K562 (cell line): ENCODE data around the gene CDC27. TPM values are rescaled to one million over a fixed set of nuclear protein-coding genes. Genes with fewer than 3 reads are reported as not detected.

Experiments used
- GATAD2A ChIP-seq: fragments of 450-650 bp; IDR thresholded peaks from 2 replicates; pipeline ENCODE4 v1.6.1; 2017
- HINFP ChIP-seq: fragments of 450-650 bp; conservative IDR thresholded peaks from 2 replicates; pipeline ENCODE4 v1.6.1; 2016; ENCODE audit warnings: missing genetic modification characterization, low read depth, mild to moderate bottlenecking, control low read depth, missing compliant biosample characterization
- MEF2A ChIP-seq: IDR thresholded peaks from 2 replicates; pipeline ENCODE4 v1.6.1; 2011; ENCODE audit warnings: low read depth, mild to moderate bottlenecking, low read length, moderate library complexity; ENCODE audit not compliant: control insufficient read depth
- PTTG1 ChIP-seq: fragments of 450-650 bp; IDR thresholded peaks from 2 replicates; pipeline ENCODE4 v1.6.1; 2016; ENCODE audit warnings: low read depth, mild to moderate bottlenecking, missing genetic modification characterization, missing compliant biosample characterization
- RAD21 ChIP-seq, 2 experiments: fragments of 250-450 bp in 1 of 2; fragments of 450-650 bp in 1 of 2; sonication (Bioruptor Pico) in 1 of 2; formaldehyde crosslinking in 1 of 2; IDR thresholded peaks in 1 of 2; conservative IDR thresholded peaks in 1 of 2; 2 replicates each; pipeline versions ENCODE4 v1.4.0 to v1.8.0; 2020 to 2022; ENCODE audit warnings: mild to moderate bottlenecking in 2 of 2, moderate library complexity in 1 of 2
- RBM39 ChIP-seq: fragments of 200-400 bp; formaldehyde crosslinking; optimal IDR thresholded peaks from 2 replicates; pipeline ENCODE3; 2018; ENCODE audit warnings: low read depth, low read length
- REST ChIP-seq, 2 experiments: fragments of 450-650 bp; formaldehyde crosslinking in 1 of 2; IDR thresholded peaks; 2 replicates each; pipeline versions ENCODE4 v1.4.0 to v1.6.1; 2014 to 2020; ENCODE audit warnings: mild to moderate bottlenecking in 2 of 2, borderline replicate concordance in 1 of 2, low read depth in 1 of 2
- STAT6 ChIP-seq: sonication (generic); formaldehyde crosslinking; IDR thresholded peaks from 2 replicates; pipeline ENCODE4 v1.8.1; 2023; ENCODE audit warnings: mild to moderate bottlenecking, missing genetic modification reagents
- ZBTB2 ChIP-seq: fragments of 450-650 bp; IDR thresholded peaks from 2 replicates; pipeline ENCODE4 v1.6.1; 2016; ENCODE audit warnings: antibody characterized with exemption
- ZNF165 ChIP-seq: fragments of 250-450 bp; sonication (Bioruptor Pico); IDR thresholded peaks from 2 replicates; pipeline ENCODE4 v1.4.0; 2020; ENCODE audit warnings: borderline replicate concordance
- ZNF583 ChIP-seq: fragments of 250-450 bp; sonication (Bioruptor Pico); IDR thresholded peaks from 2 replicates; pipeline ENCODE4 v1.4.0; 2020
- polyA plus RNA-seq, 8 experiments: library from polyadenylated mRNA; depleted of rRNA in 4 of 8; stranded (reverse) in 5 of 8; unstranded in 3 of 8; fragments of >200 nt; fragmentation: Nextera tagmentation in 2 of 8; fragmentation: Illumina TruSeq in 1 of 8; extraction: Ambion mirVana in 2 of 8; extraction: Trizol in 1 of 8; gene quantifications; 2 replicates each; pipeline versions ENCODE4 v1.2.1 to v1.2.3, GENCODE V29; 2011 to 2014; ENCODE audit warnings: inconsistent platforms in 1 of 8, missing spikeins in 1 of 8
- total RNA-seq, 7 experiments: library from RNA; depleted of rRNA in 6 of 7; stranded (reverse); fragments of >200 nt in 6 of 7; fragmentation: Illumina TruSeq in 2 of 7; extraction: Trizol in 2 of 7; gene quantifications; 2 replicates each; pipeline versions ENCODE4 v1.2.1 to v1.2.3, GENCODE V29; 2011 to 2021; ENCODE audit warnings: low replicate concordance in 1 of 7

CDC27 gene
- total and polyA plus RNA-seq, 9 of the 15 experiments (the other 6 are each of a cell fraction or from before 2014, with no cell fraction given) = 28.6 to 155 (median 94.1) TPM

GRCh38 chr17:47218896-47219430 lies 29.9 kb upstream of the CDC27 start (continued):
- TF ChIP-seq ZBTB2 (peak; percentile 89), GATAD2A (peak; percentile 81; the same call in 1 of the 2 replicates), ZNF583 (CRISPR knock-in tag) (peak; percentile 48; the same call in 1 of the 2 replicates), RBM39 (peak; percentile 39), HINFP (tag) (no peak), REST (IDR thresholded peaks at IDR 0.05; ENCODE audit: borderline replicate concordance) (peak; percentile 16; the same call in 1 of the 2 replicates), REST (CRISPR knock-in tag; IDR thresholded peaks at IDR 0.05; ENCODE audit: low read depth) (0 out of 2 replicates have a peak, but pooled peaks have one; percentile 36), ZNF165 (CRISPR knock-in tag) (0 out of 2 replicates have a peak, but pooled peaks have one; percentile 37), RAD21 (CRISPR knock-in tag; conservative IDR thresholded peaks at IDR 0.05 in 1 of 2, IDR thresholded peaks at IDR 0.05 in 1 of 2) (0 out of 4 replicates have a peak, but pooled peaks of 1 of the 2 experiments have one; percentile 28), MEF2A (peak; percentile 37; the same call in 1 of the 2 replicates), STAT6 (CRISPR knock-in tag) (0 out of 2 replicates have a peak, but pooled peaks have one; percentile 43), PTTG1 (tag) (no peak)
